IgD-negative memory B cell (primary cell): ENCODE measurements around the gene TJP1. TPM values are rescaled to one million over a fixed set of nuclear protein-coding genes. Genes with fewer than 3 reads are reported as not detected.
"Not testable (repeated sequence)": the region's sequence is repeated elsewhere in the genome, so short reads cannot be mapped to it uniquely, and the experiment has no call there.

ENCODE experiments used
- H3K27ac Mint-ChIP-seq, 3 donors: one replicate each; pipeline ENCODE4 v1.8.0; 2020 to 2022; ENCODE audit warnings: mild to moderate bottlenecking in 3 of 3, mixed read lengths in 3 of 3, moderate library complexity in 1 of 3
- H3K27me3 Mint-ChIP-seq: one replicate; pipeline ENCODE4 v1.8.0; 2021; ENCODE audit warnings: mixed read lengths
- H3K36me3 Mint-ChIP-seq: one replicate; pipeline ENCODE4 v1.8.0; 2020; ENCODE audit warnings: mild to moderate bottlenecking, mixed read lengths
- H3K4me1 Mint-ChIP-seq, 3 donors: one replicate each; pipeline ENCODE4 v1.8.0; 2020 to 2022; ENCODE audit warnings: mixed read lengths in 3 of 3, mild to moderate bottlenecking in 1 of 3
- H3K4me3 Mint-ChIP-seq, 4 donors: one replicate each; pipeline ENCODE4 v1.8.0; 2020 to 2022; ENCODE audit warnings: mild to moderate bottlenecking in 4 of 4, mixed read lengths in 4 of 4, moderate library complexity in 3 of 4
- H3K9me3 Mint-ChIP-seq, 3 donors: one replicate each; pipeline ENCODE4 v1.8.0; 2020 to 2021; ENCODE audit warnings: mixed read lengths in 3 of 3, mild to moderate bottlenecking in 1 of 3
- polyA plus RNA-seq: library from polyadenylated mRNA; unstranded; fragments of 300-500 nt; fragmentation: Illumina TruSeq; gene quantifications from one replicate; pipeline ENCODE4 v1.2.3, GENCODE V29; 2021

TJP1 gene
- polyA plus RNA-seq, 1 donor from 2014 or later, result not detected

- Mint-ChIP-seq H3K4me3 (no peak overlapping the region), H3K36me3 (no peaks in the 10 kb centered on the region), H3K27ac (peak overlapping the region in 1 of 3 donors; percentile 5), H3K27me3 (peaks cover 24% of the 10 kb centered on the region), H3K4me1 (peaks cover 0 to 2% (median 0%) of the 10 kb centered on the region in 3 donors), H3K9me3 (peaks cover 0 to 5% (median 0%) of the 10 kb centered on the region in 3 donors)
These were observed 149.1 kb downstream of the TJP1 start for GRCh38 chr15:29672923-29673809.

- H3K27me3 Mint-ChIP-seq, result peaks cover 21% of the 10 kb centered on the region
- H3K9me3 Mint-ChIP-seq, result peaks cover 0 to 5% (median 2%) of the 10 kb centered on the region in 3 donors
- peaks cover 0 to 2% (median 0%) of the 10 kb centered on the region in 3 donors for H3K4me1 Mint-ChIP-seq
- H3K4me3 Mint-ChIP-seq, result no peak overlapping the region
- H3K27ac Mint-ChIP-seq, result peak overlapping the region in 1 of 3 donors; percentile 5
- no peaks in the 10 kb centered on the region for H3K36me3 Mint-ChIP-seq
These were observed 149.8 kb downstream of the TJP1 start for GRCh38 chr15:29672446-29672845.

- not testable (repeated sequence) for H3K27ac Mint-ChIP-seq, H3K9me3 Mint-ChIP-seq, H3K4me3 Mint-ChIP-seq, H3K4me1 Mint-ChIP-seq, H3K36me3 Mint-ChIP-seq
- peaks cover 18% of the 10 kb centered on the region for H3K27me3 Mint-ChIP-seq
These were observed 150.2 kb downstream of the TJP1 start for GRCh38 chr15:29672046-29672445.

GRCh38 chr15:29670998-29671981 lies 151.0 kb downstream of the TJP1 start:
- Mint-ChIP-seq H3K27ac (peak overlapping the region in 1 of 3 donors; percentile 20), H3K9me3 (peaks cover 0 to 5% (median 2%) of the 10 kb centered on the region in 3 donors), H3K4me3 (no peak overlapping the region), H3K4me1 (peaks cover 0 to 2% (median 0%) of the 10 kb centered on the region in 3 donors), H3K36me3 (no peaks in the 10 kb centered on the region), H3K27me3 (peaks cover 13% of the 10 kb centered on the region)

- Mint-ChIP-seq H3K4me1 (peaks cover 0 to 2% (median 0%) of the 10 kb centered on the region in 3 donors), H3K36me3 (no peaks in the 10 kb centered on the region), H3K27me3 (peaks cover 6% of the 10 kb centered on the region), H3K27ac (no peak overlapping the region), H3K4me3 (no peak overlapping the region), H3K9me3 (peaks cover 0 to 5% (median 2%) of the 10 kb centered on the region in 3 donors)
These were observed 152.0 kb downstream of the TJP1 start for GRCh38 chr15:29670266-29670665.

GRCh38 chr15:29669823-29670222 lies 152.4 kb downstream of the TJP1 start:
- Mint-ChIP-seq H3K4me3 (no peak overlapping the region), H3K4me1 (peaks cover 0 to 2% (median 0%) of the 10 kb centered on the region in 3 donors), H3K9me3 (peaks cover 0 to 5% (median 2%) of the 10 kb centered on the region in 3 donors)

GRCh38 chr15:29668120-29668602 lies 154.1 kb downstream of the TJP1 start:
- no peaks in the 10 kb centered on the region for H3K27me3 Mint-ChIP-seq
- no peak overlapping the region for H3K4me3 Mint-ChIP-seq
- peaks cover 2 to 5% (median 2%) of the 10 kb centered on the region in 3 donors for H3K9me3 Mint-ChIP-seq
- peaks cover 0 to 2% (median 0%) of the 10 kb centered on the region in 3 donors for H3K4me1 Mint-ChIP-seq
- H3K36me3 Mint-ChIP-seq, result no peaks in the 10 kb centered on the region
- no peak overlapping the region for H3K27ac Mint-ChIP-seq

More at GRCh38 chr15:29669823-29670222, 152.4 kb downstream of the TJP1 start:
- H3K36me3 Mint-ChIP-seq, result no peaks in the 10 kb centered on the region
- no peak overlapping the region for H3K27ac Mint-ChIP-seq
- peaks cover 6% of the 10 kb centered on the region for H3K27me3 Mint-ChIP-seq

GRCh38 chr15:29666241-29666640 lies 156.0 kb downstream of the TJP1 start:
- H3K27me3 Mint-ChIP-seq, result no peaks in the 10 kb centered on the region
- H3K4me1 Mint-ChIP-seq, result peaks cover 0 to 2% (median 0%) of the 10 kb centered on the region in 3 donors
- no peaks in the 10 kb centered on the region for H3K36me3 Mint-ChIP-seq
- H3K9me3 Mint-ChIP-seq, result peaks cover 0 to 2% (median 2%) of the 10 kb centered on the region in 3 donors
- H3K4me3 Mint-ChIP-seq, result no peak overlapping the region
- no peak overlapping the region for H3K27ac Mint-ChIP-seq

- peaks cover 0 to 2% (median 0%) of the 10 kb centered on the region in 3 donors for H3K4me1 Mint-ChIP-seq
- H3K27ac Mint-ChIP-seq, result peak overlapping the region in 1 of 3 donors; percentile 46
- no peaks in the 10 kb centered on the region for H3K36me3 Mint-ChIP-seq
- no peaks in the 10 kb centered on the region for H3K27me3 Mint-ChIP-seq
- H3K9me3 Mint-ChIP-seq, result peaks cover 0 to 2% (median 2%) of the 10 kb centered on the region in 3 donors
- H3K4me3 Mint-ChIP-seq, result no peak overlapping the region
These were observed 156.7 kb downstream of the TJP1 start for GRCh38 chr15:29665444-29666003.

DNA sequence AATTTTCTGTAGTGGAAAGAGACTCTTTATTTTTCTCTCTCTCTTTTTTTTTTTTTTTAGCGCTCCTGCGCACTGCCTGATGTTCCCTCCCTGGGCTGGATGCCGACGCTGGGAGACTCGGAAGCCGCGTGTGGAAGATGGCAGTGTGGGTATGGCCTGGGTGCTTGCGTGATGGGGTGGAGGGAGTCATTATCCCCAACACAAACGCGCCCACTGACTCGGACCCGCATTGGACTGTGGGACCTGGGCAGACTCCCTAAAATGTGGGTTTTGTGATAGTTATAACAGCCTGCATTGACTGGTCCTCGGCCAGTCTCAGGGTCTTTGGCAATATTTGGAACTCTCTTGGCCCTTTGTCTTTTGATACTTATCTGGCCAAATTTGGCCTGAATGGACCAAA lies 157.9 kb downstream of the TJP1 start:
- Mint-ChIP-seq H3K36me3 (no peaks in the 10 kb centered on the region), H3K4me3 (no peak overlapping the region), H3K4me1 (peaks cover 0 to 2% (median 0%) of the 10 kb centered on the region in 3 donors), H3K9me3 (peaks cover 0 to 2% (median 2%) of the 10 kb centered on the region in 3 donors), H3K27ac (no peak overlapping the region), H3K27me3 (no peaks in the 10 kb centered on the region)

DNA sequence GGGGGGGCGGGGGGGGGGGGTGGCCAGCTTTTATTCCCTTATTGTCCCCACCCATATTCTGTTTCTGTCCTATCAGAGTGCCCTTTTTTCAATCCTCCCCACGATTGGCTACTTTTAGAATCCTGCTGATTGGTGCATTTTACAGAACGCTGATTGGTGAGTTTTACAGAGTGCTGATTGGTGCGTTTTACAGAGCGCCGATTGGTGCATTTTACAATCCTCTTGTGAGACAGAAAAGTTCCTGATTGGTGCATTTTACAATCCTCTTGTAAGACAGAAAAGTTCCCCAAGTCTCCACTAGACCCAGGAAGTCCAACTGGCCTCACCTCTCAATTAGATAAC lies 164.8 kb downstream of the TJP1 start:
- peaks cover 4 to 10% (median 10%) of the 10 kb centered on the region in 3 donors for H3K9me3 Mint-ChIP-seq
- H3K4me1 Mint-ChIP-seq, H3K4me3 Mint-ChIP-seq, H3K27ac Mint-ChIP-seq, H3K36me3 Mint-ChIP-seq, H3K27me3 Mint-ChIP-seq: not testable (repeated sequence)

DNA sequence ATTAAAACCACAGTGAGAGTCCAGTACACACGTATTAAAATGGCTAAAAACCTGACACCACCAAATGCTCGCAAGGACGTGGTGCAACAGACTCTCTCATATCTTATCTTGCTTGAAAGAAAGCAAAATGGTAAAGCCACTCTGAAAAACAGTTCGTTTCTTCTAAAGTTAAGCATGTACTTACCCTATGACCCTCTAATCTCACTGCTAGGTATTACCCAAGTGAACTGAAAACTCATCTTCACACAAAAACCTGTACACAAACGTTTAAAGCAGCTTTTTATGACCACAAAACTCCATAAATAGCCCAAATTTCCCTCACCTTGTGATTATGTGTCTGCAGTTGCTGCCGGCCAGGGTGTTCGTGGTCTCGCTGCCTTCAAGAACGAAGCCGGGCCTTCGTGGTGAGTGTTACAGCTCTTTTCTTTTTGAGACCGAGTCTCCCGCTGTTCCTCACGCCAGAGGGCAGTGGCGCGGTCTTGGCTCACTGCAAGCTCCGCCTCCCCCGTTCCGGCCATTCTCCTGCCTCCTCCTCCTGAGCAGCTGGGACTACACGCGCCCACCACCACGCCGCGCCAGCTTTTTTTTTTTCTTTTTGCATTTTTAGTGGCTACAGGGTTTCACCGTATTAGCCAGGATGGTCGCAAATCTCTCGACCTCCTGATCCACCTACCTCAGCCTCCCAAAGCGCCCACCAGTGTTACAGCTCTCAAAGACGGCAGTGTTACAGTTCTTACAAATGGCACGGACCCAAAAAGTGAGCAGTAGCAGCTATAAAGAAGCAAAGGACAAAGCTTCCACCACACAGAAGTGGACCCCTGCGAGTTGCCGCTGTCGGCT lies 165.4 kb downstream of the TJP1 start:
- no peaks in the 10 kb centered on the region for H3K4me1 Mint-ChIP-seq
- no peaks in the 10 kb centered on the region for H3K36me3 Mint-ChIP-seq
- peaks cover 4 to 10% (median 10%) of the 10 kb centered on the region in 3 donors for H3K9me3 Mint-ChIP-seq
- H3K4me3 Mint-ChIP-seq, result no peak overlapping the region
- H3K27me3 Mint-ChIP-seq, result no peaks in the 10 kb centered on the region
- peak overlapping the region in 1 of 3 donors; percentile 46 for H3K27ac Mint-ChIP-seq

GRCh38 chr15:29652595-29652994 lies 169.7 kb downstream of the TJP1 start:
- H3K27ac Mint-ChIP-seq, result no peak overlapping the region
- no peaks in the 10 kb centered on the region for H3K27me3 Mint-ChIP-seq
- peaks cover 6 to 17% (median 9%) of the 10 kb centered on the region in 3 donors for H3K9me3 Mint-ChIP-seq
- H3K4me1 Mint-ChIP-seq, result no peaks in the 10 kb centered on the region
- no peak overlapping the region for H3K4me3 Mint-ChIP-seq
- H3K36me3 Mint-ChIP-seq, result no peaks in the 10 kb centered on the region
